Transverse colon (tissue), 4 donors: ENCODE results near the gene CITED2.

ENCODE experiments used
- CTCF ChIP-seq, 5 experiments: fragments of 200-600 bp in 3 of 5; fragments of 450-650 bp in 2 of 5; sonication (generic) in 3 of 5; IDR thresholded peaks; 1 replicate in 2 of 5; 2 replicates in 3 of 5; pipeline ENCODE4 v1.5.1; 2016 to 2017; ENCODE audit warnings: antibody characterized with exemption in 5 of 5, inconsistent platforms in 3 of 5, mild to moderate bottlenecking in 2 of 5, moderate library complexity in 1 of 5
- POLR2A ChIP-seq: fragments of 450-650 bp; IDR thresholded peaks from one replicate; pipeline ENCODE4 v1.6.1; 2016; ENCODE audit warnings: antibody characterized with exemption, mild to moderate bottlenecking, moderate library complexity
- POLR2AphosphoS5 ChIP-seq, 3 donors: sonication (generic); formaldehyde crosslinking; IDR thresholded peaks; one replicate each; pipeline ENCODE4 v1.6.1; 2016; ENCODE audit warnings: antibody characterized with exemption in 3 of 3

GRCh38 chr6:139376017-139376330, 1.5 kb upstream of the CITED2 start:
- TF ChIP-seq POLR2A (no peak), CTCF (IDR thresholded peaks at IDR 0.05) (no peak), POLR2AphosphoS5 (IDR thresholded peaks at IDR 0.05) (no peak)
